Measurements from ENCODE around the gene ZNF644.

ZNF644 gene

DNA sequence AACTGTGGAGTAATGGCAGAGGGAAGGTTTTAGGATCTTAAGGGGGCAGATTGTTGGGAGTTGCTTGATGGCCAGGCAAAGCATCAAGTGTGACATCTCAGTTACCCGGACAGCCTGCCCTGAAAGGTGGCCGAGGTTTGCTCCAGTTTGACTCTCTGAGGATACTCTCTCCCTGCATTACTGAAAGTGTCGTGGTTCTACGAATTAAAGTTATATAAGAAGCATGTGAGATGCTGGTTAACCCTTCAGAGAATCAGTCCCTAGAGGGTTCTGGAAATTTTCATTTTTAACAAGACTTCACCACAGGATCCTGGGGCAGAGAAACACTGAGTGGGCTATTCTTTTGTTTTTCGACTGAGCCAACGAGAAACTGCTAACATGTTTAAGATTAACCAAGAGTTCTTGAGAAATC lies 689 bp upstream of the ZNF644 start:
- DNase-seq (ENCODE audit: low read depth) = no peak
- TF ChIP-seq, protein P1, sequence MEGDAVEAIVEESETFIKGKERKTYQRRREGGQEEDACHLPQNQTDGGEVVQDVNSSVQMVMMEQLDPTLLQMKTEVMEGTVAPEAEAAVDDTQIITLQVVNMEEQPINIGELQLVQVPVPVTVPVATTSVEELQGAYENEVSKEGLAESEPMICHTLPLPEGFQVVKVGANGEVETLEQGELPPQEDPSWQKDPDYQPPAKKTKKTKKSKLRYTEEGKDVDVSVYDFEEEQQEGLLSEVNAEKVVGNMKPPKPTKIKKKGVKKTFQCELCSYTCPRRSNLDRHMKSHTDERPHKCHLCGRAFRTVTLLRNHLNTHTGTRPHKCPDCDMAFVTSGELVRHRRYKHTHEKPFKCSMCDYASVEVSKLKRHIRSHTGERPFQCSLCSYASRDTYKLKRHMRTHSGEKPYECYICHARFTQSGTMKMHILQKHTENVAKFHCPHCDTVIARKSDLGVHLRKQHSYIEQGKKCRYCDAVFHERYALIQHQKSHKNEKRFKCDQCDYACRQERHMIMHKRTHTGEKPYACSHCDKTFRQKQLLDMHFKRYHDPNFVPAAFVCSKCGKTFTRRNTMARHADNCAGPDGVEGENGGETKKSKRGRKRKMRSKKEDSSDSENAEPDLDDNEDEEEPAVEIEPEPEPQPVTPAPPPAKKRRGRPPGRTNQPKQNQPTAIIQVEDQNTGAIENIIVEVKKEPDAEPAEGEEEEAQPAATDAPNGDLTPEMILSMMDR (conservative IDR thresholded peaks at IDR 0.05; ENCODE audit: low read length) = no peak
- peak overlapping the region; percentile 84 for H3K4me3 ChIP-seq (ENCODE audit: low read length)

DNA sequence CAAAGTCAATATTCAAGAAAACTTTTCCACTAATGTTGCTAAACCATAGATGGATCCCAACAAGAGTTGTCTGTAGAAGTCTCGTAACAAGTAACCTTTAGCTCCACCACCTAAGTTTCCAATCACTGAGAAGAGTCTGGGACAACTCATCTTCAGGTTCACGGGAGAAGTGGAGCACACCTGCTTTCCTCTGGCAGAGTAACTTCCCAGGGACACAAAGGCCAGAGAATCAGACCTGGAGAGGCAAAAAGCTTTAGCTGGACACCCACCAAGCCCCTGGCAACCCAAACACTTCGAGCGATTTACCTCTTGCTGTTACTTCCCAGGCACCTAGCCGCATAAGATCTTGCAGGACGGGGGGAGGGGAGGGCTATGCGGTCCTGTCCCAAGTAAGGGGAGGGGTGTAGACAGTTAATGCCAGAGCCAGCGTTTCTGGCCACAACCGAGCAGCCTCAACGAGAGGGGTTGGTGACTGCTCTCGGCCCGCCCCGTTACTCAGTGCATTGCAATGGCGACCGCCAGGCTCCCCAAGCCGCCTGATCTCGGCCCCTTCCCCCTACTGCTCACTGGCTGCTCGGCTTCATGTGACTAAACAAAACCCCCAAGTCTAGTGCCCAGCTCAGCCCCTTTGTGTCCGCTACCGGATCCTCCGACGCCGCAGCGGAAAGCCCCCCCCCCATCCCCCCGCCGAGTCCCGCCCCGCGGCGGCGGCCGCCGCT lies 709 bp downstream of the ZNF644 start:
- DNase-seq (ENCODE audit: low read depth) = peak; percentile 75
- TF ChIP-seq, protein P1 (conservative IDR thresholded peaks at IDR 0.05; ENCODE audit: low read length) = no peak
- peak overlapping the region; percentile 84 for H3K4me3 ChIP-seq (ENCODE audit: low read length)

DNA sequence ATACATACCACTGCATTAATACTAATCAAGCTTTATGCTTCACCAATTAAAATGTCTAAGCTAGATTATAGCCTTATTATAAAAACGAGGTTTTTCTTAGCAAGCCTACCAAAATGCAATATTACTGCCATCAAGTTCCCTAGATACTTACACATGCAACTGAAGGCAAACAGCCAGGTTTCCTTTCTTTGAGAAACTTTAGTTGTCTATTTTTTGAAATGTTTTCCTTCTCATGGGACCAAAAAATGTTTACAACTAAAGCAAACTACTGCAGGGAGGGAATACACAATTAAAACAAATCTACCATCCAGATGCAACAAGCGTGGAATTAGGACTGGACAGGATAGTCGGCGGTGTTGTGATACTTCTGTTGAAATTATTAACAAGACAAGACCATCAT lies 1.3 kb downstream of the ZNF644 start:
- peak; percentile 13 for DNase-seq (ENCODE audit: low read depth)
- peak overlapping the region; percentile 84 for H3K4me3 ChIP-seq (ENCODE audit: low read length)
- TF ChIP-seq, protein P1 (conservative IDR thresholded peaks at IDR 0.05; ENCODE audit: low read length) = no peak

DNA sequence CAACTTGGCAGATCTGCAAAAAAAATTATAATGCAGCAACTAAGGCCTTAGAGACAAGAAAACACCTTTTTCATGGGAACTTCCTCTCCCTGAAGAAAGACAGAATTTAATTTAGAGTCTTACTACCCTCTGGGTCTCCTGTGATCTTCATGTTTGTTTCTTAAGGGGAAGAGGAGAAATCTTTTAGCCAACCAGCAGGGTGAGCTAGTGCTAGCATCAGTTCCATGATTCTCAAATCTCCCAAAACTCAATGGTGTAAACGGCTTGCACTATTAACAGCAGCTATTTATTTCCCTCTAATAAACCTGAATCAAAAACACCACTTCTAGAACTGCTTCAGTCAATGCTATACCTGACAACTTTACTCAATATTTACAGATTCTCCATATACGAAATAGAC lies 3.8 kb downstream of the ZNF644 start:
- peak; percentile 23 for DNase-seq (ENCODE audit: low read depth)
- TF ChIP-seq, protein P1 (conservative IDR thresholded peaks at IDR 0.05; ENCODE audit: low read length) = peak; percentile 46
- no peak overlapping the region for H3K4me3 ChIP-seq (ENCODE audit: low read length)

DNA sequence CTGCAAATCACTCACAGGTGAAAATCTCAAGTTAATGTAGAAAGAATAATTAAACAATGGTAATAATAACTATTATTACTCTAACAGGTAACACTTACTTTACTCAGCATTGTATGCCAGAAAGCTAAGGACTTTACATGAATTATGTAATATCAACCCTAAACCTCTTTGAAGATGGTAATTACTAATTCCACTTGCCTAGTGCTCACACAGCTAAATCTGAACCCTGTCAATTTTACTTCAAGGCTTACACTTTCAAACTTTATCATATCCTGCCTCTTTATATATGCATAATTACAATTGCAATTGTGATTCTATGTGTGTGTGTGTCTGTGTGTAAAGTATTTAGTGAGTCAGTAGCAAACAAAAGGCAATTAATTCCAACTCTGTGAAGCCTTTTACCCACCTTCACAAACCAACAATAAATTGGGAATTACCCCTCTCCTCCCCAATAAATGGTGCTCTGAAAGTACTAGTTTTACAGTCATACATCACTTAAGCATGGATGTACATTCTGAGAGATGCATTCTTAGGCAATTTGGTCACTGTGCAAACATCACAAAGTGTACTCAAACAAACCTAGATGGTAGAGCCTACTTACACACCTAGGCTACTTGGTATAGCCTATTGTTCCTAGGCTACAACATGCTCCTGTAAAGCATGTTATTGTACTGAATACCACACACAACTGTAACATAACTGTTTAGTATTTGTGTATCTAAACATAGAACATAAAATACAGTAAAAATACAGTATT lies 5.9 kb downstream of the ZNF644 start:
- H3K4me3 ChIP-seq (ENCODE audit: low read length) = no peak overlapping the region
- DNase-seq (ENCODE audit: low read depth) = no peak
- TF ChIP-seq, protein P1 (conservative IDR thresholded peaks at IDR 0.05; ENCODE audit: low read length) = no peak

DNA sequence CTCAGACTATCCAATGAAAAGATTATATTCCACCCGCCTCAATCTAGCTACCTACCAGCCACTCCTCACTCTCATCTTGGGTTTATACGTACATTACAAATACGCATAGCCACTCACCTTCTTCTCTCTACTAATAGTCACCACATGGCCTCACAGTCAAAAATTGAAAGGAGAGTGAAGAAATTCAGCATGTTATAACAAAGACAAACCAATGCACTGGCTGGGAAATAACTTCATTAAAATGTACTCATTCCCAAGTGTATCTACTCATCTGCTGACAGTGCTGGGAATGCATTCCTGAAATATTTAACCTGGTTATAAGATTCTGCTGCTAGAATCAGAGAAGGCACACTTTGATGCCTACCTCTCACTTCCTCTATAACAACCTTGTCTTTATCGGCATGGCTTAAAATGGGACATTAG lies 6.5 kb downstream of the ZNF644 start:
- no peak overlapping the region for H3K4me3 ChIP-seq (ENCODE audit: low read length)
- TF ChIP-seq, protein P1 (conservative IDR thresholded peaks at IDR 0.05; ENCODE audit: low read length) = no peak
- DNase-seq (ENCODE audit: low read depth) = no peak

DNA sequence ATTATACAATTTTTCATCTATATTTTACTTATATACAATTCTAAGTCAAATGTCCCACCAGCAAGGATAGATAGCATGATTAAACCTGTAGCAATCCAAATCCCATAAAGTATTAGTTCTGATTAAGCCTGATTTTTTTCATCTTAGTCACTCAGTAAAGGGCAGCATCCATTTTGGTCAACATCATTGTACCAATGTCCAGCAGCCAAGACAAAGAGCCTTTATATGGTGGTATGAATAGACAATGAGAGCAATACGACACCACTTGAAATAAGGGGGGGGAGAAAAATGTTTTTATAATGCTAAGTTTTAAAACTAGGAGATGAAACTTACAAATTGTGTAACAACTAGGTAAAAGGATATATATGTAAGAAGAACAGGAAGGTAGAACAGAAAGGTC lies 7.4 kb downstream of the ZNF644 start:
- no peak for DNase-seq (ENCODE audit: low read depth)
- no peak overlapping the region for H3K4me3 ChIP-seq (ENCODE audit: low read length)

More for the DNA sequence above, 7.4 kb downstream of the ZNF644 start:
- TF ChIP-seq, protein P1 (conservative IDR thresholded peaks at IDR 0.05; ENCODE audit: low read length) = no peak
